Effector CD4-positive, alpha-beta T cell (primary cell): ENCODE data around the gene HES5.

ENCODE experiments used
- DNase-seq: peaks from one replicate; pipeline ENCODE4 v3.0.0-alpha.2; 2020

Gene HES5

GRCh38 chr1:2499986-2500596 lies 30.0 kb downstream of the HES5 start:
- DNase-seq, result no peak

GRCh38 chr1:2499260-2499659 lies 30.8 kb downstream of the HES5 start:
- DNase-seq, result no peak

- no peak for DNase-seq
Measured at GRCh38 chr1:2498648-2499047, 31.4 kb downstream of the HES5 start.

GRCh38 chr1:2497891-2498290 lies 32.2 kb downstream of the HES5 start:
- no peak for DNase-seq

- no peak for DNase-seq
Measured at GRCh38 chr1:2496746-2497145, 33.3 kb downstream of the HES5 start.

GRCh38 chr1:2496087-2496622 lies 33.9 kb downstream of the HES5 start:
- DNase-seq, result no peak

GRCh38 chr1:2495546-2495945 lies 34.5 kb downstream of the HES5 start:
- DNase-seq, result no peak

GRCh38 chr1:2495026-2495425 lies 35.0 kb downstream of the HES5 start:
- DNase-seq, result no peak

GRCh38 chr1:2494323-2494693 lies 35.8 kb downstream of the HES5 start:
- no peak for DNase-seq

- DNase-seq, result no peak
Measured at GRCh38 chr1:2493691-2494322, 36.3 kb downstream of the HES5 start.

GRCh38 chr1:2493218-2493617 lies 36.8 kb downstream of the HES5 start:
- DNase-seq, result no peak

GRCh38 chr1:2492091-2492490 lies 38.0 kb downstream of the HES5 start:
- no peak for DNase-seq

- no peak for DNase-seq
Measured at GRCh38 chr1:2489615-2490014, 40.4 kb downstream of the HES5 start.

- no peak for DNase-seq
Measured at GRCh38 chr1:2488688-2489087, 41.4 kb downstream of the HES5 start.

GRCh38 chr1:2486558-2486957 lies 43.5 kb downstream of the HES5 start:
- no peak for DNase-seq

- no peak for DNase-seq
Measured at GRCh38 chr1:2486041-2486440, 44.0 kb downstream of the HES5 start.

GRCh38 chr1:2483970-2484369 lies 46.1 kb downstream of the HES5 start:
- DNase-seq, result no peak

- DNase-seq, result no peak
Measured at GRCh38 chr1:2483026-2483425, 47.0 kb downstream of the HES5 start.

- no peak for DNase-seq
Measured at GRCh38 chr1:2482588-2482987, 47.5 kb downstream of the HES5 start.

GRCh38 chr1:2481885-2482284 lies 48.2 kb downstream of the HES5 start:
- DNase-seq, result no peak

- no peak for DNase-seq
Measured at GRCh38 chr1:2480986-2481364, 49.1 kb downstream of the HES5 start.

GRCh38 chr1:2480236-2480985 lies 49.7 kb downstream of the HES5 start:
- no peak for DNase-seq

GRCh38 chr1:2479618-2480017 lies 50.4 kb downstream of the HES5 start:
- DNase-seq, result no peak

GRCh38 chr1:2479186-2479585 lies 50.9 kb downstream of the HES5 start:
- DNase-seq, result no peak
